Skeletal muscle satellite cell (primary cell): ENCODE measurements around the gene DHX38.

Experiments used
- H3K27me3 ChIP-seq: 2 replicates; pipeline ENCODE4 v1.7.0; 2013; ENCODE audit warnings: low read length; ENCODE audit not compliant: control insufficient read depth, insufficient read depth
- H3K36me3 ChIP-seq: 2 replicates; pipeline ENCODE4 v1.7.0; 2013; ENCODE audit warnings: mild to moderate bottlenecking, control low read depth, low read length; ENCODE audit not compliant: insufficient read depth
- H3K4me1 ChIP-seq: 2 replicates; pipeline ENCODE4 v1.7.0; 2013; ENCODE audit warnings: low read length; ENCODE audit not compliant: control insufficient read depth, insufficient read depth
- H3K4me2 ChIP-seq: 2 replicates; pipeline ENCODE4 v1.7.0; 2013; ENCODE audit warnings: mild to moderate bottlenecking, low read length
- H3K4me3 ChIP-seq: 2 replicates; pipeline ENCODE4 v1.7.0; 2013; ENCODE audit warnings: low read length
- H3K9ac ChIP-seq: 2 replicates; pipeline ENCODE4 v1.7.0; 2013; ENCODE audit warnings: mild to moderate bottlenecking, low read depth, low read length, moderate library complexity
- H3K9me3 ChIP-seq: replicated peaks from 2 replicates; pipeline ENCODE4 v1.7.0; 2013; ENCODE audit warnings: mild to moderate bottlenecking, control low read depth, low read length

The DHX38 gene

DNA sequence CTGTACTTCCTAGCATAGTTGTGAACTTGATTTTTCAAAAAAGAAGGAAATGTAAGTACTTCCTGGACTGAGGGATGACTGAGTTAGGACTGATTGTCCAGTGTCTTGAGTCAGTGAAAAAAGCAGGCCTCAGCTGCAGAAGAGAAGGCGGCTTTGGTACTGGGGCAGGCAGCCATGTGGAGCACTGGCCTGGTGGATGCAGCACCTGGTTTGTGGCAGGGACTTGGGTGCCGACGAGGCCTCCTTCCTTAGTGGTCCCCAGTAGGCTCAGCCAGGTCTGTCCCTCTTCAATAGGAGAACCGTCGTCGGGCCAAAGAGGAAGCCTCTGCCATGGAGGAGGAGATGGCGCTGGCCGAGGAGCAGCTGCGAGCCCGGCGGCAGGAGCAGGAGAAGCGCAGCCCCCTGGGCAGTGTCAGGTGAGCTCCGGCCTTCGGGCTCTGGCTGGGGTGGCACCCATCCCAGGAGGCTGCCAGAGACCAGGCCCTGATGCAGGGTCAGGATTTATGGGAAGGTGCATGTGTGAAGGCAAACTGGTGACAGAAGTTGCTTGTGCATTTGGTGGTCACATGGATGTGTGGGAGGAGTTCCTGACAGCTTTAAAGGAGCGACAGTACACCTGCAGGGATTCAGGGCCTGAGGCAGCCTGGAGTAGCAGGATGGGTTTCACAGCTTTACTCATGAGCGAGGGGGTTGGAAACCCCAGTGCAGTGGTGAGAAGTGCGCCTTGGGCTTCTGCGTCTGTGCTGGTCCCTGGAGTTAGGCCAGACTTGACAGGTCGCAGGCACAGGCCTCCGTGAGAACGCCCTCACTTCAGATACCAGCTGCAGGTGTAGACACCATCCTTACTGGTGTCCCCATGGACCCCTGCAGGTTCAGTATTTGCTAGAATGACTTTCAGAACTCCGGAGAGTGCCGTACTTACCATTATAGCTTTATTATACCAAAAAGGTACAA, 17.3 kb downstream of the DHX38 start:
- Histone ChIP-seq H3K27me3 (no peaks in the 10 kb centered on the region), H3K4me3 (no peak overlapping the region), H3K4me1 (no peaks in the 10 kb centered on the region), H3K9me3 (no peaks in the 10 kb centered on the region), H3K9ac (no peak overlapping the region), H3K36me3 (peaks cover 69% of the 10 kb centered on the region), H3K4me2 (no peak overlapping the region)

DNA sequence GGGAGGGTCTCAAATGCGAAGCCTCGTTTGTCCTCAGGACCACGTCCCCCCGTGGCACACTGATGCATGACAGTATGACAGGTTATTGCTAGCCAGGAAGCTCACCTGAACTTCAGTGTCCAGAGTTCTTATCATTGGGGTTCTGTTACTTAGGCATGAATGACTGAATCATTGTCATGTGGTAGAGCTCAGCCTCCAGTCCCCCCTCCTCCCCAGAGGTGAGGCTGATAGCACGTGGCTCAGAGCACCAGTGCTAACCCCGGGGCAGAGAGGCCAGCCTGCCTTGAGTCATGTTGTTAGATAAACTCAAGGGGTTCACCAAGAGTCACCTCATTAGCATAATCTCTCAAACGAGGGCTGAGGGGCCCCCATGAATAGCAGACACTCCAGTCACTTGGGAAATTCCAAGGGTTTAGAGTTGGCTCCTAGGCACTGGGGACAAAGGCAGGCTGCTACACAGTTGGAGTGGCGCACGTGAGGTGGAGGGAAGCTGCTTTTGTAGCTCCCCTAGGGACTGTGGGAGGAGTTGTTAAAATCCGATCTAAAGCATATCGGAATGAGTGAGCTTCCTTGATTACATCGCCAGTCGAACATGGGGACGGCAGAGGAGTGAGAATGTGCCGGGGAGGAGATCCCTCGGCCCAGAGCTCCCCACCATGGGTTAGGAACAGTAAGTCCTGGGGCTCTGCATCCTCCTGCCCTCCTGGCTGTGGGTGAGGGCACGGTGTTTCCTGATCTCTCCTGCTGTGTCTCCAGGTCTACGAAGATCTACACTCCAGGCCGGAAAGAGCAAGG, 18.2 kb downstream of the DHX38 start:
- Histone ChIP-seq H3K36me3 (peaks cover 66% of the 10 kb centered on the region), H3K9me3 (no peaks in the 10 kb centered on the region), H3K4me3 (no peak overlapping the region), H3K4me2 (no peak overlapping the region), H3K27me3 (no peaks in the 10 kb centered on the region), H3K9ac (no peak overlapping the region), H3K4me1 (no peaks in the 10 kb centered on the region)

DNA sequence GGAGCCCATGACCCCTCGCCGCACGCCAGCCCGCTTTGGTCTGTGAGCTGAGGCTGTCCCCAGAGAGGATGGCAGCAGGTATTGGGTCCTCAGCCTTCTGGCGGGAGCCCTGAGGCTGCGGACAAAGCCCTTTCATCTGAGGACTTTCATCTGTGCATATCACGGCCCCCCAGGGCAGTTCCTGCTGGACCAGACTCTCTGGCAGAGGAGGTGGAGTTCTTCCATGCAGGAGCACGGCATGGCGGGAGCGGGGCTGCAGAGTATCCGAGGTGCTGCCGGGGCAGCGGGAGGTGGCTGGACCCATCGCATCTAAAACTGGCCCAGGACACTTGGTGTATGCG, 18.8 kb downstream of the DHX38 start:
- Histone ChIP-seq H3K4me1 (no peaks in the 10 kb centered on the region), H3K4me3 (no peak overlapping the region), H3K36me3 (peaks cover 61% of the 10 kb centered on the region), H3K27me3 (no peaks in the 10 kb centered on the region), H3K9me3 (no peaks in the 10 kb centered on the region), H3K9ac (no peak overlapping the region), H3K4me2 (no peak overlapping the region)

DNA sequence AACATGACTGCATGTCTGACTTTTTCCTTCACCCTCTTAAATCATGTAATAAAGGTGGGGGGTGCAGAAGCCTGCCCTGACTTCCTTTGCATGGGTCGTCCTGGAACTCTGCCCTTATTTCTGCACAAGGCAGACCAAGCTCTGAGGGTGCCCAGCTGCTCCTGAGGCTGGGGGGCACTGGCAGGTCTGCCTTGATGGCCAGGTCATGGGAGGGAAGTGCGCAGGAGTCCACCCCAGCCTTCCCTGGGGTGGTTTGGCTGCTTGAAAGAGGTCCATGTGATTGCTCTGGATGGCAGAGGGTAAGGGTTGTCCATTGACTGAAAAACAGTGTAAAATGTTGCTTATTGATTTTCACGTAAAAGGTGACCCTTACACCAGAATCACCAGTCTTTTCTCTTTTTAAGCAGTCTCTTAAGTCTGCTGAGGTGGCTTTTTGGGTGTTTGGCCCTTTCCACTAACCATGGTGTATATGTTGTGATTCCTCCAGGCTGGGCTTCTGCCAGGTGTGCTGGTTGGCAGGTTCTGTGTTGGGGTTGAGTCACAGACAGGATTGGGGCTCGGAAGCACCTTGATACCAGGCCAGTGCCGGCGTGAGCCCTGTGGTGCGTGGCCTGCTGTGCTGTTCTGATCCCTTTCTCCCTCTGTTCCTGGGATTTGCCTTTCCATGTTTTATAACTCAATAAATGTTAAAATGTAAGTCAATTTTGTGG, 19.4 kb downstream of the DHX38 start:
- H3K4me3 ChIP-seq: no peak overlapping the region
- H3K9me3 ChIP-seq: no peaks in the 10 kb centered on the region
- H3K36me3 ChIP-seq: peaks cover 54% of the 10 kb centered on the region
- no peak overlapping the region for H3K9ac ChIP-seq
- no peaks in the 10 kb centered on the region for H3K4me1 ChIP-seq
- no peak overlapping the region for H3K4me2 ChIP-seq
- no peaks in the 10 kb centered on the region for H3K27me3 ChIP-seq

DNA sequence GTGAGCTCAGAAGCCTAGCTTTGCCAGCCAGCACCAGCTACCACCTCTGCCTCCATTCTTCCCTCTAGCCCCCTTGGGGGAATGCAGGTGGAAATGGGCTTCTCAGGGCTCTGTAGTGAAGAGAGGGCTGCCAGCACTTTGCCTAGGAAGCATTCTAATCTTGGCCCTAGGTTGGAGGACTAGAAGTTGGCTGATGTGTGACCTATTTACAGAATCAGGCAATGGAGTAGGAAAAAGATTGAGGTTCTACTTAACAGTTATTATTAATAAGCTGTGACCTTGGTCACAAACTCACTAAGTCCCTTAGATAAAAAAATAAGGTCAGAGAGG, 19.9 kb downstream of the DHX38 start:
- Histone ChIP-seq H3K4me3 (no peak overlapping the region), H3K9me3 (no peaks in the 10 kb centered on the region), H3K27me3 (no peaks in the 10 kb centered on the region), H3K36me3 (peaks cover 49% of the 10 kb centered on the region), H3K9ac (no peak overlapping the region), H3K4me2 (no peak overlapping the region), H3K4me1 (no peaks in the 10 kb centered on the region)

DNA sequence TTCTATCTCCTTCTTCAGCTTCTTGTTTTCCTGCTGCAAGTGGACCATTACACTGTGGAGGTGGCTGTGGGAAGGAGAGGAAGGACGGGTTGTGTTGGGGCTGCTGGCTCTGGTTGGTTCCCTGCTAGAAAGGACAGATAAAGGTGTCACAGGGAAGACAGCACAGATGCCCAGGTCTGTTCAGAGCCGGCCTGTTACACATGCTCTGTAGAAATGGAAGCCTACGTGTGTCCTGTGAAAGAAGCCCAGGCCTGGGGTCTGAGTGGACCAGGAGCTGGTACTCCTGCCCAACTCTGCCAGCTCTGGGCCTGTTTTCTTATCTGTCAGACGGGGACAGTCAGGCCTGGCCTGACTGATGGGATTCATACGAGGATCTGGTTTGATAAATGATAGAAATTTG, 26.4 kb downstream of the DHX38 start:
- Histone ChIP-seq H3K27me3 (no peaks in the 10 kb centered on the region), H3K36me3 (no peaks in the 10 kb centered on the region), H3K4me3 (no peak overlapping the region), H3K4me2 (no peak overlapping the region), H3K9ac (no peak overlapping the region), H3K9me3 (no peaks in the 10 kb centered on the region), H3K4me1 (no peaks in the 10 kb centered on the region)

DNA sequence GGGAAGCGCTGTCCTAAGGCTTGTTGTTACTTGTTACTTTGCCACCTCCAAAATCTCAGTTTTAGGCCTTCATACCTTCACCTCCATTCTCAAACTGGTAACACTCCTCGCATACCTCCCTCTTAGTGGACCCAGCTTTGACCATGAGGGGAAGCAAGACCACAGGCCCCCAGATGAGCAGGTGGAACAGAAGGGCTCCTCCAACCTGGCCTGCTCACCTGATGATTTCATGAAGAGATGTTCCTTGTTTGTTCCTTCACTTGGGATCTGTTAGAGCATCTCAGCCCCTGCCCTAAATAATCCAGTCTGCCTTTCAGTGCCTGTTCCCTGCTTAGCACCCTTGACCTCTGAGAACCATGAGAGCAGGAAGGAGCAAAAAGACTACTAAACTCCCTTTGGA, 28.7 kb downstream of the DHX38 start:
- Histone ChIP-seq H3K27me3 (no peaks in the 10 kb centered on the region), H3K4me2 (no peak overlapping the region), H3K4me3 (no peak overlapping the region), H3K36me3 (no peaks in the 10 kb centered on the region), H3K4me1 (no peaks in the 10 kb centered on the region), H3K9ac (no peak overlapping the region), H3K9me3 (no peaks in the 10 kb centered on the region)

DNA sequence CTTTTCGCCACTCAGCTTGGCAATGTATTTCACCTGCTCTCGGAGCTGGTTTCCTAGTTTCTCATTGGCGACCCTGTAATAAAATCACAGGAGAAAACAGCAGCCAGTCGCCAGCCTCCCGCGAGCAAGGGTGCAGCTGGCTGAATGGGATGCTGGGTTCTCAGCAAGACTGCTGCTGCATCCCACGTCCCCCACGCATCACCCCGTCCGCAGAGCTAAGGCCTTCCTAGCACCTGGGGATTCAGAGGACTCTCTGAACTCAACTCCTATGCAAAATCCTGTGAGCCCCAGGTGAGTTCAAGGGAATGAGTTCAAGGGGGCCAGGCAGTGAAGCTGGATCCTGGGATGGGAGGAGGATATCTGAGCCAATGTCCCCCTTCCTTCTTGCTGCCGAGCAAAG, 29.3 kb downstream of the DHX38 start:
- H3K9me3 ChIP-seq: no peaks in the 10 kb centered on the region
- H3K4me2 ChIP-seq: no peak overlapping the region
- H3K4me1 ChIP-seq: no peaks in the 10 kb centered on the region
- H3K36me3 ChIP-seq: no peaks in the 10 kb centered on the region
- no peak overlapping the region for H3K9ac ChIP-seq
- H3K4me3 ChIP-seq: no peak overlapping the region
- H3K27me3 ChIP-seq: no peaks in the 10 kb centered on the region

DNA sequence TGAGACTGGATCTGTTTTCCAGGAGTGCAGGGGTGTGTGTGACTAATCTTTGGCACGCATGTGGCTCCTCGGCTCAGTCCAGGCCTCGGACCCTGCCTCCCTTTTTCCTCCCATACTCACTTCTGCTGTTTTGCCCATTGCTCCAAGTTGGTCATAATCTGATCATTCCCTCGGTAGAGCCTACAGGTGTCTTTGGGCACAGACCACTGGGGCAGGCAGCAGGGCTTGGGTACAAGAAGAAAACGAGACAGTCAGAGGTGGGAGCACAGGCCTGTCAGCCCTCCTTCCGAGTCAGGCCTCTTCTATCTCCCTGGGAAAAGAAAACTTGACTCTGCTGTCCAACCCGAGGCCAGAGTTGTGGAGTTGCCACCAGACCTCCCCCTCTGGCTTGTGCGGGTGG, 29.8 kb downstream of the DHX38 start:
- Histone ChIP-seq H3K4me1 (no peaks in the 10 kb centered on the region), H3K36me3 (no peaks in the 10 kb centered on the region), H3K27me3 (no peaks in the 10 kb centered on the region), H3K9ac (no peak overlapping the region), H3K9me3 (no peaks in the 10 kb centered on the region), H3K4me2 (no peak overlapping the region), H3K4me3 (no peak overlapping the region)

DNA sequence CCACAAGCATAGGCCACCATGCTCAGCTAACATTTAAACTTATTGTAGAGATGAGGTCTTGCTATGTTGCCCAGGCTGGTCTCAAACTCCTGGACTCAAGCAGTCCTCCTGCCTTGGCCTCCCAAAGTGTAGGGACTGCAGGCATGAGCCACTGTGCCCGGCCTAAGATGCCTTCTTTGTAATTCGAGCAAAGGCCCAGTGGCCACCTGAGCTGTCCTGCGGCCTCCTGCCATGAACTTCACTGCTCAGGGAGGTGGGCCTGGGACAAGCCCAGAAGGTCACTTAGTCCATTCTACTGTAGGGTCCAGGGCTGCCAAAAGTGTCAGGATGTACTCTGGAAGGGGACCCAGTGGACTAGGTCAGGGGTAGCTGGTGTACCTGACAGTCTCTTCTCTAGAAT, 30.5 kb downstream of the DHX38 start:
- H3K27me3 ChIP-seq: no peaks in the 10 kb centered on the region
- no peak overlapping the region for H3K9ac ChIP-seq
- H3K4me3 ChIP-seq: no peak overlapping the region
- H3K36me3 ChIP-seq: no peaks in the 10 kb centered on the region
- H3K4me2 ChIP-seq: no peak overlapping the region
- H3K4me1 ChIP-seq: no peaks in the 10 kb centered on the region
- H3K9me3 ChIP-seq: no peaks in the 10 kb centered on the region

DNA sequence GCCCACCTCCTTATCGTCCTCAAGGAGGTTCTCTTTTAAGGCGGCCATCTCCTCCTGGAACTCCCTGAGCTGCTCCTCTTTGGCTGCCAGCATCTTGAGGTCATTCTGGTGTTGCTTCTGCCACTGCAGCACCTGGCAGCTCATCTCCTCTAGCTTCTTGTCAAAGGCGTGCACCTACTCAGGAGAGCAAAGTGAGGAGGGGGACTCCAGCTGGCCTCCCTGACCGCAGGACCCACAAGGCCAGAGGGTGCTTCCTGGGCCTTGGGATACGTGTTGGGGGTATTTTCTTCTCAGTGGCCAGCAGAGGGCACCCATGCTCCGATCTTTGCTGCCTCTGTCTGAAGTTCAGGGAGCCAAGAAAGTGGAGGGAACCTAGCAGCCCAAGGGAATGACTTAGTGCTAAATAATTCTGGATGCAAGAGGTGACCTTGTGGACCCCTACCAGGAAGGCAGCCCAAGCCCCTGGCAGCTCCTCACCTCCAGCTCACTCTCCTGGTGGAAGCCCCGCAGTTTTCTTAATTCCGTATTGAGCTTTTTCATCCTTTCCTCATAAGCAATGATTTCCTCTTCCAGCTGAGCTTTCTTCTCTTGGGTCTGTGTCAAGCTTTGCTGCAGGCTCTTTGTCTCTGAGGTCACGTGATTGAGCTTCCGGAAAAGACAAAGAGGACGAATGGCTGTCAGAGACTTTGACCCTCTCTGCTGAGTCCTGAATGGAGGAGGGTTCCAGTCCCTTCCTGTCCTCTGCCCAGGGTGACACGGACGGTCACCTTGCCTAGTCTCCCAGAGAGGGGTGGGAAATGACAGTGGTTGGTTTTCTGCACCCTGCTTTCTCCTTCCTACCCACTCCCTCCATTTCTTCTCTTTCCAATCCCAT, 31.4 kb downstream of the DHX38 start:
- Histone ChIP-seq H3K9me3 (no peaks in the 10 kb centered on the region), H3K27me3 (no peaks in the 10 kb centered on the region), H3K9ac (no peak overlapping the region), H3K4me1 (no peaks in the 10 kb centered on the region), H3K4me2 (no peak overlapping the region), H3K36me3 (no peaks in the 10 kb centered on the region), H3K4me3 (no peak overlapping the region)
